ACC112 (cell line): ENCODE measurements around the gene CZIB.

Experiments
- H2AFZ ChIP-seq: fragments of 200-600 bp; sonication (generic); one replicate; pipeline ENCODE4 v1.6.0; 2017; ENCODE audit warnings: antibody characterized with exemption, low read length; ENCODE audit not compliant: unreplicated experiment
- H3K27ac ChIP-seq: fragments of 200-600 bp; sonication (generic); 2 replicates; pipeline ENCODE4 v1.5.1; 2014; ENCODE audit warnings: low read depth, mild to moderate bottlenecking, antibody characterized with exemption, low read length, moderate library complexity
- H3K27me3 ChIP-seq: fragments of 200-600 bp; sonication (generic); 2 replicates; pipeline ENCODE4 v1.6.1; 2014; ENCODE audit warnings: mild to moderate bottlenecking, antibody characterized with exemption, low read length, moderate library complexity, mixed read lengths; ENCODE audit not compliant: insufficient read depth
- H3K36me3 ChIP-seq: fragments of 200-600 bp; sonication (generic); 2 replicates; pipeline ENCODE4 v1.6.1; 2016; ENCODE audit warnings: mild to moderate bottlenecking, antibody characterized with exemption, low read length, moderate library complexity, mixed read lengths; ENCODE audit not compliant: insufficient read depth
- H3K4me1 ChIP-seq: fragments of 200-600 bp; sonication (generic); one replicate; pipeline ENCODE4 v1.6.1; 2016; ENCODE audit warnings: low read length, mixed read lengths; ENCODE audit not compliant: insufficient read depth, unreplicated experiment, control insufficient read depth
- H3K4me3 ChIP-seq: fragments of 200-600 bp; sonication (generic); 2 replicates; pipeline ENCODE4 v1.5.1; 2014; ENCODE audit warnings: mild to moderate bottlenecking, low read depth, low read length
- H3K79me2 ChIP-seq: fragments of 200-600 bp; sonication (generic); one replicate; pipeline ENCODE4 v1.6.0; 2016; ENCODE audit warnings: low read length; ENCODE audit not compliant: control insufficient read depth, unreplicated experiment, insufficient read depth

Gene CZIB

DNA sequence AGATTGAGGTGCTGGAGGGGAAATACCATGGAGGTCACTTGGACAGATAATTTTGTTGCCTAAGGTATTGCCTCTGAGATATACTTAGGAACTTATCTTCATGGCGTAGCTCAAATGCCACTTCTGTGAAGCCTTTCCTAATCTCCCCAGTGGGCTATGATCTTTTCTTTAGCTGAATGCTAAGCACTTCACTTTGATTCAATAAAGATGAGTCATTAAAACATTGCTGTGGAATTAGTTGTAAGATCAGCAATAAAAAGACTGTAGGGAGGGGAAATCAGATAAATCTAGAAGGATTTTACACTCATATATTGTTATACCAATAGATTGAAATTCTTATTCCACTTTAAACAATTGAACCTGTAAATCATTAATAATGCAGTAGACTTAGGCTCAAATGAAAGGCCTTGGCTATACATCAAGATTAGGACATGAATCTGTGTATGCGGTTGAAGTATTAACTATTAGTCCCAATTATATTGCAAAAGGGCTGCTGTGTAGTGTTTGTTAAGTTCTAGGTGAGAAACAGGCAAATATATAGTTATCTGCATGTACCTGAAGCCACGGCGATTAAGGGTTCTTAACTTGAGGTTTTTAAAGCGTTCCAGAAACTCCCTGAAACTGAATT, 37.1 kb upstream of the CZIB start:
- H3K4me1 ChIP-seq = peaks cover 7% of the 10 kb centered on the region
- no peak overlapping the region for H2AFZ ChIP-seq
- H3K27ac ChIP-seq = no peak overlapping the region
- peaks cover 3% of the 10 kb centered on the region; the same call in 1 of the 2 replicates for H3K36me3 ChIP-seq
- H3K79me2 ChIP-seq = no peaks in the 10 kb centered on the region
- no peak overlapping the region for H3K4me3 ChIP-seq
- no peaks in the 10 kb centered on the region for H3K27me3 ChIP-seq

DNA sequence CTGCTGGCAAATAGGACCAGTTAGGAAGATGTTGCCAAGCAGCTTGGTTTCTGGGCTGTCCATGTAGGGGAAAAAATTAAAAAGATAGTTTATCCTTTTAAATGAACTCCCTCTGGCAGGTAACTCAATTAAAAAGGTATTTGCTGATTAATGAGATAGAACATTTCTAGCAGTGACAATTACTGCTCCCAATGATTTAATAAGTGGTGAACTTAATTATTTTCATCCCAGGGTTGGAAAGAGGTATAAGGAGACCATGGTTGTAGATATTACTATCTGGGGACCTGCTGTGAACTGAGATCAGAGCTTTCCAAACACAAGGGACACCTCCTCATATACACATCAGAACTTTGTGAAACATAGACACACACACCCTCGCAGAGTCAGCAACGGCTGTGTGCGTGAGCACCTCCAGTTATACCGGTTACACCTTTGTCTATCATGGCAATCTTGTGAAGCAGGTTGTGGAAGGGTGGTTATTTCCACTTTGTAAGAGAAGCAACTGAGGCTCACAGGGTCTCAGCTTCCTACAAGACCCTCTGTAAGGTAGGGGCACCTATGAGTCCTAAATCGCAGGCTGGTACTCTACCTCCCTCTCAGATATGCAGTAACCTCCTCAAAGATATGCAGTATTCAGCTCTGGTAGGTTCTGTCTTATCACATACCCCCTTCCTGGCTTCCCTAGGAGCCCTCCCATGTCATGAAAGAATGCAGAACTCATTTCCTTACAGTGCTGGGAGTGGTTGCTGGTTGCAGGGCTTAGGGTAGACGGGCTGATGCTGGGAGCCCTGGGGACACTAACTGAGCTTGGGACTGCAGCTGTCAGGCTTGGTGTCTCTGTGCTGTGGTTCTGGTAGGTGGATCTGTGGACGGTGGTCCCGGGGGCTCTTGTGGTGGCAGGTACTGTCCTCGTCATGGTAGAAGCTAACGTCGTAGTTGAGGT, 36.3 kb upstream of the CZIB start:
- H3K36me3 ChIP-seq = peaks cover 3% of the 10 kb centered on the region; the same call in 1 of the 2 replicates
- no peak overlapping the region for H2AFZ ChIP-seq
- no peak overlapping the region for H3K27ac ChIP-seq
- H3K4me3 ChIP-seq = no peak overlapping the region
- no peaks in the 10 kb centered on the region for H3K27me3 ChIP-seq
- H3K4me1 ChIP-seq = peaks cover 7% of the 10 kb centered on the region
- no peaks in the 10 kb centered on the region for H3K79me2 ChIP-seq

DNA sequence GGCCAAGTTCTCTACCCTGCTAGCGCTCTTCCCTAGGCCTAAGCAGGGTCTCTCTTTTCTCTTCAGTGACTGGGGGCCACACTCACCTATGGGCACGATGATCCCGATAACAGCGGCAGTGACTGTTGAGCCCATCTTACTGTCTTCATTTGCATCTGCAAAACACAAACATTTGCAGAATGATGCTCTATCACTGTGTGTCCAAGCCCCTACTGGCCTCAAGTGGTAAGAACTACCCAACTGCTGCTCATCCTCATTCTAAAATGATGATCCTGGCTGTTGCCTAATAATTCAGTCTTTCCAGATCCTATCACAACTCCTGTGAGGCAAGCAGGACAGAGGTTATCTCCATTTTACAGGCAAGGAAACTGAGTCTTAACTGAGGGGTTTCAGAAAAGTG, 34.6 kb upstream of the CZIB start:
- Histone ChIP-seq H3K27me3 (no peaks in the 10 kb centered on the region), H3K4me3 (no peak overlapping the region), H2AFZ (no peak overlapping the region), H3K36me3 (no peaks in the 10 kb centered on the region), H3K27ac (no peak overlapping the region), H3K79me2 (no peaks in the 10 kb centered on the region), H3K4me1 (peaks cover 7% of the 10 kb centered on the region)

DNA sequence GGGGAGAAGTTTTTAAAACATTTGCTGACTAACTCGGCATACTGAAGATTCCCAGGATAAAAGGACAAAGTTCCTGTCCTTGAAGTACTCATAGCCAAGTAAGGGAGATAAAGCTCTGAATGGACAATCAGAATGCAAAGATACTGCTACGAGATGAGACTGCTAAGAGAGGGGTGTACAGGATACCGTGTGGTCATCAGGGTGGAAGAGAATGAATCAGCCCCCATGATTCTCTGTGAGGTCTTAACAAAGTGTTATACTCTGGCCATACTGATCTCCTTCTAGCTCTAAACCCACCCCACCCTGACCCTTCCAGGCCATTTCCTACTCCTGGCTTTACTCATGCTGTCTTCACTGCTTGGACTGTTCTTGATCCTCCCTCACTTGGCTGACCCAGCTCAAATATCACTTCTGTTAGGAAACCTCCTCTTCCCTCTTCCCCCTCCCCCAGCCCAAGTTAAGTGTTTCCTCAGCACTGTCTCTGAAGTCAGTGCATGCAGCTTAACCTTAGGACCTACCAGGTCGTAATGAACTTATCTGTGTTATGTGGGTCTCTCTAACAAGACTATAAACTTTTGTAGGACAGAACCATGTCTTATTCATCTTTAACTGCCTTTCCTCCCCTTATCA, 33.7 kb upstream of the CZIB start:
- Histone ChIP-seq H3K36me3 (no peaks in the 10 kb centered on the region), H2AFZ (peak overlapping the region; percentile 78), H3K27ac (peak overlapping the region; percentile 41), H3K79me2 (no peaks in the 10 kb centered on the region), H3K4me1 (peaks cover 7% of the 10 kb centered on the region), H3K4me3 (no peak overlapping the region), H3K27me3 (no peaks in the 10 kb centered on the region)

DNA sequence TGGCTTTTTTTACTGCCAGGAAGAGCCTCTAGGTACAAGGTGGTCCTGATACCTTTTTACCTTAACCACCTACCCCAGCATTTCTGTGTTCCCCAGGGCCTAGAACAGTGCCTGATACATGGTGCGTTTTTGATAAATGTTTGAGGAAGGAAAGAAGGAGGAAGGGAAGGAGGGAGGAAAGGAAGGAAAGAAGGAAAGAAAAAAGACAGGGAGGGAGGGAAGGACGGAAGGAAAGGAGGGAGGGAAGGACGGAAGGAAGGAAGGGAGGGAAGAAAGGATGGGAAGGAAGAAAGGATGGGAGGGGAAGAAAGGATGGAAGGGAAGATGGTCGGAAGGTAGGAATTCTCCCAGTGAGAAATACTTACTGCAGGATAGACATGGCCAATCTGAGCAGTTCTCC, 29.9 kb upstream of the CZIB start:
- Histone ChIP-seq H2AFZ (no peak overlapping the region), H3K4me3 (no peak overlapping the region), H3K4me1 (peaks cover 7% of the 10 kb centered on the region), H3K79me2 (no peaks in the 10 kb centered on the region), H3K27me3 (no peaks in the 10 kb centered on the region), H3K27ac (no peak overlapping the region), H3K36me3 (peaks cover 10% of the 10 kb centered on the region)

DNA sequence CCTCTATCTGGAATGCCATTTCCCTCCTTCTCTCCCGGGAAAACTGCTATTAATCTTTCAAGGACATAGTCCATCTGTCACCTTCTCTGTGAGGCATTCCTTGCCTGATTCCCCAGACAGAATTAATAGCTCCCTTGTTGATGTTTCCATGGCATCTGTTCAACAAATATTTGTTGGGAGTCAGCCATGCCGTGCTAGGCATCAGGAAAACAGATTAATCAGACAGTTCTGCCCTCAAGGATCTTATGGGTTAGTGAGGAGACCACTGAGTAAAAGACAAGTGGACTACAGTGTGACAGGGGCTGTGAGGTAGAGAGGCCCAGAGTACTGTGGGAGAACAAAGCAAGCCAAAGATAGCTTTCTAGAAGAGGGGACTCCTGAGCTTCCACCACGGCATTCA, 29.3 kb upstream of the CZIB start:
- H3K36me3 ChIP-seq = peaks cover 10% of the 10 kb centered on the region
- H2AFZ ChIP-seq = no peak overlapping the region
- H3K4me1 ChIP-seq = peaks cover 7% of the 10 kb centered on the region
- H3K79me2 ChIP-seq = no peaks in the 10 kb centered on the region
- no peaks in the 10 kb centered on the region for H3K27me3 ChIP-seq
- no peak overlapping the region for H3K4me3 ChIP-seq
- no peak overlapping the region for H3K27ac ChIP-seq

DNA sequence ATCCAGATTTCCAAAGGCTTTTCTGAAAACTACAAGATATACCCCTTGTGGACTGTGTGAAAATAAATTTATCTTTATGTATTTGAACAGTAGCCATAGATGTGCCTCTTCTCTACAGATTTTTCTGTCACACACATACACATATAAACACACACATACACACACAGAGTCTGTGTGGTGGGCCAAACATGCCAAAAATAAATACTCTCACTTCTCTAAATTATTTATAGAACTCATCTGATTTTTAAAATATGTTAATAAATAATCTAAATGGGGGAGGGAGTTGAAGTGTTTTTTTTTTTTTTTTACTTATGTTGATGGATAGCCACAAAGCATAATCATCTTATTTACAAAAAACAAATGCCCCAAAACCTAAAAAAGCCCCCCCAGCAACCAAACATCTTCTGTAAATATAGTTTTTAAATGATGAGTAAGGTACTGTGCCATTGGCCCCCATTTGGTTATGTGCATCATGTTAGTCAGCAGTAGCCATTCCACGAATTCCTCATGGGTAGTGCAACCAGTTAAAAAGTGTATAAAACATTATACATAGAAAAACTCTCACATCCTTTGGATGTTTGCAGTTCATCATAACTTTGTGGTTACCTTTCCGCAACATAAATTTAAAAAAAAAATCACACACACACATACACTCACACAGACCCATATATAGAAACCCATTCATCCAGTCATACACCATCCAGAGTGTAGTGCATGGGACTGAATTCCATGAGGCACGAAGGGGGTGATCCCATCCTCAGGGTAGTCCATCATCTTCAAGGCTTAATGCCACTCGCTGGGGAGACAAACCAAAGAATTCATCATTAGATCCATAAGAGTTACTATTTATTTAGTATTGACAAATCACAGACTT, 26.1 kb upstream of the CZIB start:
- Histone ChIP-seq H3K27ac (no peak overlapping the region), H3K36me3 (peaks cover 10% of the 10 kb centered on the region), H2AFZ (no peak overlapping the region), H3K27me3 (no peaks in the 10 kb centered on the region), H3K79me2 (no peaks in the 10 kb centered on the region), H3K4me1 (no peaks in the 10 kb centered on the region), H3K4me3 (no peak overlapping the region)

DNA sequence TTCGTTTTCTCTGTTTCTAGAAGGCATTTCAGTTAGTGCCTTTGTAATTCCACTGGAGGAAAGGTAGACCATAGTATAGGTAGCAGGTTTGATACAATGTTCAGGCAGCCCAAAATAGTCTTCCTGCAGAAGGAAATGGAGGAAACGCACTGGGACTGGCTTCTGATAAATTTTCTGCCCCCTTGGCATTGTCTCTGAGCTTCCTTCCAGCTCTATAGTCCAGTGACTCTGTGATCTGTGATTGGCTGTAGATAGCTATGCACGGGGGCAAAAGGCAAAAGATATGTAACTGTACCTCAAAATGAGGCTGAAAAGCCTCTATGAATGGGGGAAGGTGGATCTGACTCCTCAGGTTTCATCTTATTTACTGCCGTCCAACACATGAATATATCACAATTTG, 23.7 kb upstream of the CZIB start:
- Histone ChIP-seq H3K36me3 (peaks cover 10% of the 10 kb centered on the region), H3K4me3 (no peak overlapping the region)

DNA sequence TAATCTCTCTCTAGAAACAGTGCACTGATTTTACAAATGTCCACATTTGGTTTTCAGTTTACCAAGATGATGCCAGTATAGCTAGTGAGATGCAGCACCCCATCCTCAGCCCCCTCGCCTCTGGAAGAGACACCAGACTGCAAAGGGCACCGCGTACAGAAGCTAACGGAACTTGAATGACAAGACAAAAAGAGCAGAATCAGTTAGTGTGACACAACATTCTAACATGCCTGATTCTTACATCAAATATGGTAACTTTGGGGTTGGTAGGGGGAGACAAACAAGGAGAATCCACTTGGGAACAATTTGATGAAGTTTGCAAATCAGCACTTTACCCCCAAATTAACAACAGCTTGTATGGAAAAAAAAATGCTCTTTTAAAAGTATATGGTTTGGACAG, 21.9 kb upstream of the CZIB start:
- Histone ChIP-seq H2AFZ (no peak overlapping the region), H3K4me3 (no peak overlapping the region), H3K27me3 (no peaks in the 10 kb centered on the region), H3K79me2 (peaks cover 9% of the 10 kb centered on the region), H3K36me3 (peaks cover 10% of the 10 kb centered on the region), H3K4me1 (peaks cover 6% of the 10 kb centered on the region), H3K27ac (no peak overlapping the region)

More for the DNA sequence above, 23.7 kb upstream of the CZIB start:
- Histone ChIP-seq H2AFZ (no peak overlapping the region), H3K27ac (no peak overlapping the region), H3K4me1 (peaks cover 2% of the 10 kb centered on the region), H3K79me2 (no peaks in the 10 kb centered on the region), H3K27me3 (no peaks in the 10 kb centered on the region)

DNA sequence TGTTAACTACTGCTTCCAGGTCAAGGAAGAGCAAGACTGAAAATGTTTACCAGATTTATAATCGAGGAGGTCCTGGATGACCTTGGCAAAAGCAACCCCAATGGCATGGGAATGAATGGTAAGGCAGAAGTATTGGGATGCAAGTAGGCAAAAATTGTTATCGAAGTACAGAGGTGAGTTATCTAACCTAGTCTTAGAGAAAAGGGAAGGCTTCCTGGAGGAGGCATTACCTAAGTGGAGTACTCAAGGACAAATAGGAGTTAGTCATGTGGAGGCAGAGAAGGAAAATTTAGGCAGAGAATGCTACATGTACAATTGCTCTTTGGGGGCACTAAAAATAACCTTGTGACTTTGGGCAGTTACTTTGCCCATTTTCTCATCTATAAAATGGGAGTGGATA, 21.4 kb upstream of the CZIB start:
- Histone ChIP-seq H3K27me3 (no peaks in the 10 kb centered on the region), H3K36me3 (peaks cover 7% of the 10 kb centered on the region), H3K27ac (no peak overlapping the region), H2AFZ (no peak overlapping the region), H3K4me3 (no peak overlapping the region), H3K79me2 (peaks cover 15% of the 10 kb centered on the region), H3K4me1 (peaks cover 10% of the 10 kb centered on the region)
